Tibial nerve (tissue), 4 donors: ENCODE results near the gene CBX5.

Experiments
- CTCF ChIP-seq, 5 experiments: fragments of 200-600 bp in 3 of 5; fragments of 450-650 bp in 2 of 5; sonication (generic) in 3 of 5; IDR thresholded peaks; one replicate each; pipeline ENCODE4 v1.5.1; 2016 to 2019; ENCODE audit warnings: antibody characterized with exemption in 5 of 5, mild to moderate bottlenecking in 3 of 5, moderate library complexity in 2 of 5
- EP300 ChIP-seq, 2 donors: sonication (generic); formaldehyde crosslinking; IDR thresholded peaks; one replicate each; pipeline ENCODE4 v1.6.1; 2017; ENCODE audit warnings: antibody characterized with exemption in 2 of 2, mild to moderate bottlenecking in 1 of 2

- no peak for TF ChIP-seq EP300 (IDR thresholded peaks at IDR 0.05)
- no peak for TF ChIP-seq CTCF (IDR thresholded peaks at IDR 0.05)
These were observed 13.1 kb downstream of the CBX5 start for GRCh38 chr12:54266852-54267251.
